ENCODE measurements around the gene HNRNPM.
"Not testable (repeated sequence)": the region's sequence is repeated elsewhere in the genome, so short reads cannot be mapped to it uniquely, and the experiment has no call there.

Gene HNRNPM

DNA sequence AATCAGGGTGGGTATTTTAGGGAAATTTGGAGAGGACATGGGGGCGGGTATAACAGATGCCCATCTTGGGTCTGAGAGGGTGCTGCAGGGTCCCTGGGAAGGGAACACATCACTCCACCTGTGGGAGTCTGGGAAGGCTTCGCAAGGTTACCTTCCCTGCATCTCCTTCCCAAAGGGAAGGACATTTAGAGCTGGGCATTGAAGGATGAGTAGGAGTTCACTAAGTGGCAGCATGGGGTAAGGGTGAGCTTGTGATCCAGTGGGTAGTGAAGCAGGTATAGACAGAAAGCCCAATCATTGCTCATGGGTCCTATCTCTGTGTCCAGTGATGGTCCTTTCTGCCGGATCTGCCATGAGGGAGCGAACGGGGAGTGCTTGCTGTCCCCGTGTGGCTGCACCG lies 18.5 kb upstream of the HNRNPM start:
- no peak for DNase-seq

DNA sequence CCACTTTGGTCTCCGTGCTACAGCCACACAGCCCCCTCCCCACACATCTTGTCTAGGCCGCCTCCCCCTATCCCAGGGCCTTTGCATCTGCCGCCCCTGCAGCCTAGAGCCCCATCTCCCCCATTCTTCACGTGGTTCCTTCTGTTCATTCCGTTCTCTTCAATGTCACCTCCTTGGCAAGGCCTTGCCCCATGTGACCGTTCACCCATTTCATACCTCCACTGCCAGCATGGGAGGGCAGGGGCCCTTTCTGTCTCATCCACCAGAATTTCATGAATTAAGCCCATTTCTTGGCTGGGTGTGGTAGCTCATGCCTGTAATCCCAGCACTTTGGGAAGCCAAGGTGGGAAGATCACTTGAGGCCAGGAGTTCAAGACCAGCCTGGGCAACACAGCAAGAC lies 15.7 kb upstream of the HNRNPM start:
- DNase-seq, result no peak

DNA sequence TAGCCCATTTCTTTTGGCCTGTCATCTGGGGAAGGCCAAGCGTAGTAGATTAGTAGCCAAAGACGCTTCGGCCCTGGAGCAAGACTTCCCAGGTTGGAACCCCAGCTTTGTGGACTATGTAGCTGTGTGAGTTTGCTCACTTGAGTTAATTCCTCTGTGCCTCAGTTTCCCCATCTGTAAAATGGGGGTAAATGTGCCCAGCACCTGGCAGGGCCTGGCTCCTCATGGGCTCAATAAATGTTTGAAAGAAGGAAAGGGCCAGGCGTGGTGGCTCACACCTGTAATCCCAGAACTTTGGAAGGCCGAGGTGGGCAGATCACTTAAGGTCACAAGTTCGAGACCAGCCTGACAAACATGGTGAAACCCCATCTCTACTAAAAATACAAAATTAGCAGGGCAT lies 14.9 kb upstream of the HNRNPM start:
- no peak for DNase-seq

DNA sequence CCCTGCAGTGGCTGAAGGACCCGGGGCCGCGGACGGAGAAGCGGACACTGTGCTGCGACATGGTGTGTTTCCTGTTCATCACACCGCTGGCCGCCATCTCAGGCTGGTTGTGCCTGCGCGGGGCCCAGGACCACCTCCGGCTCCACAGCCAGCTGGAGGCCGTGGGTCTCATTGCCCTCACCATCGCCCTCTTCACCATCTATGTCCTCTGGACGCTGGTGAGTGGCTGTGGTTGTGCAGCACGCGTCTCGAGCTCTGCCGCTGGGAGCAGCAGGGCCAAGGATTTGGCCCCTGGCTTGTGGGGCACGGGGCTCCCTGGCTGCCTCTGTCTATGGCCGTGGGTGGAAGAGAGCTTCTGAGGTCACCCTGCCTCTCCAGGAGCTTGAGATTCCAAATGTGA lies 14.1 kb upstream of the HNRNPM start:
- no peak for DNase-seq

DNA sequence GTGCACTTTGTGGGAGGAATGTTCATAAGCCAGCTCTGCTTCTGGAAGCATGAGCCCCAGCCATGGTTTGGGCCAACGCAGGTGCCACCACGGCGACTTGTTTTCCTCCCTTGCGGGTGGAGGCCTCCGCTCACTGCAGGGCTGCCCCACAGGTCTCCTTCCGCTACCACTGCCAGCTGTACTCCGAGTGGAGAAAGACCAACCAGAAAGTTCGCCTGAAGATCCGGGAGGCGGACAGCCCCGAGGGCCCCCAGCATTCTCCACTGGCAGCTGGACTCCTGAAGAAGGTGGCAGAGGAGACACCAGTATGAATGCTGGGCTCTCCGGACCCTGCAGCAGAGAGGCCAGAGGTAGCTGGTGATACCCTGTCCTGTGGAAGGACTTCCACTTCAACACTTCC lies 6.5 kb upstream of the HNRNPM start:
- DNase-seq, result no peak

DNA sequence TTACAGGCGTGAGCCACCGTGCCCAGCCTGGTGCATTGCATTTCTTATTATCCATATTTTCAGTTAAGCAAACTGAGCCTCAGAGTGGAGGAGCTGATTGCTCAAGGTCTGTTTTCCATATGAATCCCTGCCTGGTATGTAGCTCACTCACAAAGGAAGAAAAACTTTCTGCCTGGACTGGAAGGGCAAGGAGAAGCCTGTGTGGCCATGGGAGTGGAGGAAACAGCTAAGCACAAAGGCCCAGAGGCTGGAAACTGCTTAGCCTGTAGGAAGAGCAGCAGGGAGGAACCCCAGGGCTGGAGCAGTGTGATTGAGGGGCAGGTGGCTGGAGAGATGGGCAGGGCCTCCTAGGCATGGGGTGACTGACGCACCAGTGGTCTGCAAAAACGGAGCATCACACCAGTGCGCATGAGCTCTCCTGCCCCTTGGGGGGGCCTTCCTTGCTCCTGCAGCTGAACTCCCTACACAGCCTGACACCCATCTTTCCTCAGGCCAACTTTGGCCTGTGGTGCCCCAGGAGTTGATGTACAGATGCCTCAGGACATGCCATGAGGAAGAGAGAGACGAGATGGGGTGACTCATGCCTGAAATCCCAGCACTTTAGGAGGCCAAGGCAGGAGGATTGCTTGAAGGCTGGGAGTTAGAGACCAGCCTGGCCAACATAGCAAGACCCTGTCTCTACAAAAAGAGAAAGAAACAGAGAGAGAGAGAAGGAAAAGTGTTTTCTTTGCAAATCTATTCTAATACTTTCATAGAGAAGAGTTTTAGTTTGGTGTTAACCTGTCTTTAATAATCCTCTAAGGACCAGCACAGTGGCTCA lies 2.8 kb upstream of the HNRNPM start:
- no peak for DNase-seq

DNA sequence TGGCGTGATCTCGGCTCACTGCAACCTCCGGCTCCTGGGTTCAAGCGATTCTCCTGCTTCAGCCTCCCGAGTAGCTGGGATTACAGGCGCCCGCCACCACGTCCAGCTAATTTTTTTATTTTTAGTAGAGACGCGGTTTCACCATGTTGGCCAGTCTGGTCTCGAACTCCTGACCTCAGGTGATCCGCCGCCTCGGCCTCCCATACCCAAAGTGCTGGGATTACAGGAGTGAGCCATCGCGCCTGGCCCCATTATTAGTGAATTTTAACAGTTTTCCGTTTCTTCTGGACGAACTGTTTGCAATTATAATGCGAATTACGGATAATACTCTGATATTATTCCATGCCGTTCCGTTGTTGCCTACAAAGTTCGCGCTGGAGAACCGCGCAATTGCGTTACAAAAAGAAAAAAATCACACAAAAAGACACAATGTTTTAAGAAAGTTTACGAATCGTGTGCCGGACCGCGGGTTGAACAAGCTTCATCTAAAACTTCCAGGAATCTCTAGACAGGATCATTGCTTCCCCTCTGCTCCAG lies 567 bp upstream of the HNRNPM start:
- not testable (repeated sequence) for DNase-seq

DNA sequence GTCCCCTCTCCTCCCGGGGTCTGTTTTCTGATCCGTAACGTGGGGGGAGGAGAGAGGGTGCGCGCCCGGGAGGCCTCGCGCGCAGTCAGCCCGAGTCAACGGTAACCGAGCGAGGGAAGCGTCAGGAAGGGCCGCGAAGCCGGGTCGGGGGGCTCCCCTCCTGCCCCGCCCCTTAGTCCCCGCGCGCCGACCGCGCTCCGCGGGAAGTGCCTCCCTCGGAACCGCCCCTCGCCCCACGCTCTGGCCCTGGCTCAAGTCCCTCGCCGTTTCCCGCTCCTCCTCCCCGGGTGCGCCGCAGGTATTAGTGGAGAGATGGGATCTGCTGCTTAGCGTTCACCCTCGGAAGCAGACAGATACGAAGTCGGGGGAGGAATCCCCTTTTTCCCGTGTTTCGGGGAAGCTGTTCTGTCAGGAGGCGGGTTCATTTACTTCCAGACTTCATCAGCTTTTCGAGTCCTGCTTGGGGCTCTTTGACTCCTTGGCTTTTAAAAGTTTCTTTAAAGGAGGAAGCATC lies 770 bp downstream of the HNRNPM start:
- DNase-seq, result no peak

DNA sequence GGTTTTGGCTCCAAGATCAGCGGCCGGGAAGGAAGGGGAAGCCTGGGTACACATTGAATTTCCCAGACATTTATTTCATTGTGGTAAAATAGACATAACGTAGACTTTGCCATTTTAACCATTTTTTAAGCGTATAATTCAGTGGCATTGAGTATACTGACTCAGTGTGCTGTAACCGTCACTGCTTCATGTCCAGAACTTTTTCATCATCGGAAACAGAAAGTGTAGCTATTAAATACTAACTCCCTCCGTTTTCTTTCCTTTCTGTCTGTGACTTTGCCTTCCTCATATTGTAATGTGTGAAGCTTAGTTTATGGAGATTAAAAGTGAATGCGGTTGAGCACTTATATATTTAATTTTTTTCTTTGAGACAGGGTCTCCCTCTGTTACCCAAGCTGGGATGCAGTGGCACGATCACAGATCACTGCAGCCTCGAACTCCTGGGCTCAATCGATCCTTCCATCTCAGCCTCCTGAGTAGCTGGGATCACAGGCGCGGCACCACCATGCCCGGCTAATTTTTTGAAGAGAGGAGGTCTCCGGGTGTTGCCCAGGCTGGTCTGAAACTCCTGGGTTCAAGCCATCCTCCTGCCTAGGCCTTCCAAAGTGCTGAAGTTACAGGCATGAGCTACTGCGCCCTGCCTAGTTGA lies 1.4 kb downstream of the HNRNPM start:
- no peak for DNase-seq

DNA sequence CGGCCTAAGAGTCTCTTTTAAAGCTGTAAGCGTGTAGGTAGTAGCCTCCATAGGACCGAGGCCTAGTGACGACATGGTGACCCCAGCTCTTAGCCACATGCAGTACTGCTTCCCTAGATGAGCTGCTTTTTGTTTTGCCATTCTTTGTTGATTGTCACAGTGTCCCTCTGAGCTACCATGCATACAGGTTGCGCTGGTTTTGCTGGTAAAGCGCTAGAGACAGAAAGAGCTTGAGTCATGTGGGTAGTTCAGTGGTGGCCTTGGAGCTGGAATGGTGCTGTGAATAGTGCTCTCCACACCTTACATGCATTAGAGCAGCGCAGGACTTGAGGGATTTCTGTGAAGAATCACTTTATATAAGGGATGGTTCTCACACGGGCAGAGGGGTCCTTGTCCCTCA lies 5.1 kb downstream of the HNRNPM start:
- DNase-seq, result no peak

DNA sequence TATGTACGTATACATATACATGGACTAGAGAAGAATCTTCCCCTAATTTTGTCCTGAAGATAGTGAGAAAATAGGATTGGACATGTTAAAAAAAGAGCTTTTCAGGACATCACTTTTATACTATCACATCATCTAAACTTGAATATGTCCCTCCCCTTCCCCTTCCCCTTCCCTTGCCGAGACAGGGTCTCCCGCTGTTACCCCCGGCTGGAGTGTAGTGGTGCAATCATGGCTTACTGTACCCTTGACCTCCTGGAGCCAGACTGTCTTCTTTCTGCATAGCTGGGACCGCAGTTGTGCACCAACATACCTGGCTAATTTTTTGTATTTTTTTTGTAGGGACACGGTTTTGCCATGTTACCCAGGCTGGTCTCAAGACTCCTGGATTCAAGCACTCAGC lies 6.6 kb downstream of the HNRNPM start:
- DNase-seq, result no peak

DNA sequence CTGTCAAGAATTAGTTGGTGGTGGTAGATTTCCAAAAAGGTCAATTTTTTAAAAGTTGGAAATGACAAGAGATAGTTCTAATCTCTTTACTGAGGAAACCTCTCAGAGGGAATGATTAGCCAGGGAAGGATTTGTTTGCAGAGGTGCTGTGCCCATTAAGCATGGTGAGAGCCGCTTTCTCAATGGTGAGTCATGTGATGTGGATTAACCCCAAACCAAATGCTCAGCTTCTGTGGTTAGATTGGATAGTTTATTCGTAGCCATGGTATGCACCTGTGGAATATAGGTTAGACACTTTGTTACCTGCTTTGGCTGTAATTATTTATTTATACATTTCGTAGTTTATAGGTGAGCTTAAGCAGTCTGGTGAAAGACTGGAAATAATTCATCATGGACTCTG lies 7.1 kb downstream of the HNRNPM start:
- DNase-seq, result no peak

DNA sequence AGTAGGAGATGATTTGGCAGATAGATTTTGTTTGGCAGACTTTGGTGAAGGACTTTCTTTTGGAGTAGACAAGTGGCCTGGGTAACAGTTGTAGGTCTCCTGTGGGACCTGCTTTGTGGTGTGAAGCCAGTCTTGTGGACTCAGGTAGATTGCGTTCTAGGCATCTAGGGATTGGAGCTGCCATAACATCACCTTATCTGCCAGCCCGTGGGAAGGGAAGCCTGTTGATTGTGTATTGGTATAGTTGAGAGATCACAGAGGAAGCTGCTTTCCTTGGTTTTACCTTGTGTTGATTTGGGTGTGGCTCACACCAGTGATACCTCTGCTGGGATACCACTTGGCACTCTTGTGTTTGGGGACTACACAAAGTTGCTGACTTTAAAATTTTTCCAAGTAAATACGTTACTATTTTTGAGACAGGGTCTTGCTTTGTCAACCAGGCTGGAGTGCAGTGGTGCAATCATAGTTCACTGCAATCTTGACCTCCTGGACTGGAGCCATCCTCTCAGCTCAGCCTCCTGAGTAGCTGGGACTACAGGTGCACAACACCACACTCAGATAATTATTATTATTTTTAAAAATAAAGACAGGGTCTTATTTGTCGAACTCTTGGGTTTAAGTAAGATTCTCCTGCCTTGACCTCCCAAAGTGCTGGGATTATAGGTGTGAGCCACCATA lies 7.8 kb downstream of the HNRNPM start:
- DNase-seq, result no peak

DNA sequence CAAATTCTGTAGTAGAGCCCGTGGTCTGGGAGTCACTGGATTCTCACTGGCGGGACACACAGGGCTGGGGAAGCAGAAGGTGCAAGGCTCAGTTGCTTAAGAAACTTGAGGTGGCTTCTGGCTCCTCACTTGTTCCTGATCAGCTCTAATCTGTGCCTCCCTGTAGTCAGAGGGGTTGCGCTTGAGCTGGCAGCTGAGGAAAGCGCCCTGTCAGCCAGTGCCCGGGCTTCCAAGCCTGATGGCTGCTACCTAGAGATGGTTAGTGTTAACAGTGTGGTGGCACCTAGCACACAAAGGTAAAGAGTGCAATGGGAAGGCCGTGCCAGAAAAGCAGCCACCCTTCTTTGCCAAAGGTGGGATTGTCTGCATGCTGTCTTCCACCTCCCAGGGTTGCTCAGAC lies 8.8 kb downstream of the HNRNPM start:
- DNase-seq, result no peak

DNA sequence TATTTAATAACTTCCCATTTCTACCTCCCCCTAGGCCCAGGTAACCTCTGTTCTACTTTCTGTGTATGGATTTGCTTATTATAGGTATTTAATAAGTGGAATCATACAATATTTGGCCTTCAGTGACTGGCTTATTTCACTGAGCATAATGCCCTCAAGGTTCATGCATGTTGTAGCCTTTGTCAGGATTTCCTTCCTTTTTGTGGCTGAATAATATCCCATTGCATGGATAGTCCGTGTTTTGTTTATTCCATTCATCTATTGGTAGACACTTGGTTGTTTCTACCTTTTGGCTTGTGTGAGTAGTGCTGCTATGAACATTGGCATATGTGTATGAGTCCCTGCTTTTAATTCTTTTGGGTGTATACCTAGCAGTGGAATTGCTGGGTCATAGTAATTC lies 9.4 kb downstream of the HNRNPM start:
- DNase-seq, result no peak

DNA sequence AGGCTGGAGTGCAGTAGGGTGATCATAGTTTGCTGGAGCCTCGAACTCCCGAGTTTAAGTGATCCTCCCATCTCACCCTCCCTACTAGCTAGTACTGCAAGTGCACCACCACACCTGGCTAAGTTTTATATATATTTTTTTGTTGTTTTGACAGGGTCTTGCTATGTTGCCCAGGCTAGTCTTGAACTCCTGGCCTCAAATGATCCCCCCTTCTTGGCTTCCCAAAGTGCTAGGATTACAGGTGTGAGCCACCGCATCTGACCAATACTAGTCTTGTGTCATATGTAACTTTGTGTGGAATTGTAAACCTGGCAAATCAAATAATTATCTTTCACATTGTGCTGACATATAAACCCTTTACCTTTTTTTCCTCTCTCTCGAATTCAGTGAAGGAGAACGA lies 10.2 kb downstream of the HNRNPM start:
- DNase-seq, result no peak

DNA sequence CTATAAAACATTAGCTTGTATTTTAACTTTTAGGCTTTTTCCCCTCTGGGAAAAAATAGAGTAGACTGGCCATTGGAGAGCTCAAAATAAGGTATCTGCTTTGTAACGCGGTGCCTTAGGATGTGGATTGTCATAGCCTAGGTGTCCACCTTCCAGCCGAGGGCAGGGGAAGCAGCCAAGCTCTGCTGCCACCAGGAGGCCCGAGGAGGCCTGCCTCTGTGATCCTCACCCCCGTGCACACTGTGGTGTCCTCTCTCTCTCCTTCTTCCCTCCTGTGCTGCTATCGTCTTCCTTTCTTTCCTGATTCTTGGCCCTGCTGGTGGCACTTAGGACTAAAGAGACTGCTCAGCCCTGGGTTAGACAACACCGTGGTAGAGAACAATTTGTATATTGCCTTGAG lies 11.3 kb downstream of the HNRNPM start:
- no peak for DNase-seq

DNA sequence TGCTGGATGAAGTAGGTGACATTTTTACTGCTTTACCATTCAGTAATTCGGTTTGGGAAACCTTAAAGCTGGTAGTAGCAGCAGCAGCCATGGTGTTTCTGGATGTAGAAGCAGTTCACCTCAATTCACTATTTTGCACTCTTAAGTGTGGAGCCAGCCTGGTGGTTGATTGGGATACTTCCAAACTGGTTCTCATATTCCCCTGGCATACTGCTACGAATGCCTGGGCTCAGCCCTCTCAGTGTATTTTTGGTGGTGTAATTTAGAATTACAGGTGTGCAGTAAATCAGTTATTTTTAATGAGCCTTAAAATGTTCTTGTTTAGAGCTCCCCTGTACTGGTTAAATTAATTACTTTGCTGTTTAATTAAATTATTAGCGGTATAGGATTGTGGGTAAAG lies 12.4 kb downstream of the HNRNPM start:
- DNase-seq, result no peak

DNA sequence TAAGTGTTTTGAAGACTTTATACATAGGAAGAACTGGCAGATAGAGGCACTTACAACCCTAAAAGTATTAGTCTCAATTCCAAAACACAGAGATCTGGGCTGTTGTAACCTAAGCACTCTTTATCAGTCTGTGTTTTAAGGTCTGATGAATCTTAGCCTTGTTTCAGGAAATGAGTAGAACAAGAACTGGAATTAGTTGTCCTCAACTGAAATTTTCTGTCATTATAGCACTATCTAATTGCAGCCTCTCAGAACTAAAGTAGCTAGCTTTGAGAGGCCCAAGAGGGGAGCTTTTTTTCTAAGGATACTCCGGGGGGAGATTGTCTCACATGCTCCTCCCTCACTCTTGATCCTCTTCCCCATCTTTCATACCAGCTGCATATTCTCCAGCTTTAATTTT lies 13.1 kb downstream of the HNRNPM start:
- DNase-seq, result no peak

DNA sequence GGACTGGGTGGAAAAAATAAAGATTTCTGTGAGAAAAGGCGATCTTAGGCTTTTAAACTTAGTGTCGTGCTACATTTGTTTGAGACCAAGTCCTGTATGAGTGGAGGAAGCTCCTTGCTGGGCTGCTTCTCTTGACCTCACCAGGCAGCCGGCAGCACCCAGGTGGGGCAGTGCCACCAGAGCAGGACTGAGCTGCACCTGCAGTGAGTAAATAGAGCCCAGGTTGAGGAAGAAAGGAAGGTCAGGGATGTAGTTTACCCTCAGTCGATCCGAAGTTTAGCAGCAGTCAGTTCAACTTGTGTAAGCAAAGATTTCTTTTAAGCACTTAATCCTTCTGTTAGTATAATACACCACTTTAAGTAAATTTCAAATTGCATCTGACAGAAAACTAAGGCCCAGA lies 13.6 kb downstream of the HNRNPM start:
- no peak for DNase-seq

DNA sequence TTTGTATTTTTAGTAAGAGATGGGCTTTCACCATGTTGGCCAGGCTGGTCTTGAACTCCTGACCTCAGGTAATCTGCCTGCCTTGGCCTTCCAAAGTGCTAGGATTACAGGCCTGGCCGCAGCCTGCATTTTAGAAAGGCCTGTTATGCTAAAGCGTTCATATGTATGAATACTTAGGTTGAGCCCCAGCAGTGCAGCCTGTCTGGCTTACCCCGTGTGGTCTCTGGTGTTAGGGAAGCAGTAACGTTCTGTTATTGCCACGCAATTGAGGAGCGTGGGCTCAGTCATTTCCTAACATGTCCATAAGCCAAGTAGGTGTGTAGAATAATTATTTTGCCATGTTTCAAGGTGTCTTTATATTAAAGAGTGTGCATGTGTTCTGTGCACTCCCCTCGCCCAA lies 14.3 kb downstream of the HNRNPM start:
- DNase-seq, result no peak

DNA sequence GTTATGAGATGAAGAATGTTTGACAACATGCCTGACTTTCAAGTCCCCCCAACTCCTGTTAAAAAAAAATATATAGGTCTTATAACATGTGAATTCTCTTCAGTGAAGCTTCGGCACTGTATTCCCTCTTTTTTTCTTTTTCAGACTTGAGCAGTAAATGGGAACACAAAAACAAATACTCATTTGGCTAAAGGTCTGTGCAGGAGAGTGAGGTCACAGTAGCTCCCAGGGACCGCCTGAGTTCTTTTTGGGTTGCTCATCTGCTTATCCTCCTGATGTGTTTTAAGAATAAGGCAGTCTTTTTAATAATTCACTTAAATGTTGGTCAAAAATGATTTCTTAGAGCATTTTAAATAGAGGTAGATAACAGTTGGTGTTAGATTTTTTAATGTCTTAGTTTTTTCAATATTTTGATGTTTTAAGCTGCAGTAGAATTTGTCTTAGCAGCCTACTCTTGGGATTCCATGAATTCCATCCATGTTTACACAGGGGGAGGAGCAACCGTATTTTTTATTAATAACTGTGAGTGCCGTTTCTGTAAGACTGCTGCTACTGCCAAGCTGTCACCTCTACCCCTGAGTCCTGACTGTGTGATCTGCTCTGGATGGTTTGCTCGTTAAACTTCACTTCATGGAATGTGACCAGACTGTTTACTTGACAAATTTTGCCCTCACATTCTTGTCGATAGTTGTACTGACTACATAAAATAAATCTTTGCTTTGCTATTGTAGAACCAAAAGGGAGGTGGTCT lies 14.9 kb downstream of the HNRNPM start:
- DNase-seq, result no peak

Measured in activated T-cell treated with anti-CD3 and anti-CD28 coated beads, Interleukin-2, amount 50 U/mL, for 1 hour (primary cell).